ENCODE measurements around the gene FXYD4.

DNA sequence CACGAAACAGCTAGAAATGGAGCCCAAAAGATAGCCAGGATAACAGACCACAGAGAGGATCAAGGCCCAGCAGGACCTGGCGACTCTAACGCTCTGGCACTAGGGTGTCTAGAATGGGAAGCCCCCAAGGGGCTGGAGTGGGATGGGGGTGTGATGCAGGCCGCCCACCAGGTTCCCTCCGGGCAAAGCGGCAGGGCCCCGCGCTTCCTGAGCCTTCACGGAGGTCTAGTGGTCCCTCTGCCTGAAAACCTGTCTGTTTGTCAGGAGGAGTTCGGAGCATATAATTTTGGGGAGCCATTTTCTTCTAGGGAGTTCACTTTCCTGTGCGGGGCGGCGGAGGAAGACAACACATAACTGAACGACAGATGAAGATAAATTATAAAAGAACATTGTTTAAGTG lies 48.2 kb upstream of the FXYD4 start:
- no peak for TF ChIP-seq POLR2A (IDR thresholded peaks at IDR 0.05)
- TF ChIP-seq, protein P1, sequence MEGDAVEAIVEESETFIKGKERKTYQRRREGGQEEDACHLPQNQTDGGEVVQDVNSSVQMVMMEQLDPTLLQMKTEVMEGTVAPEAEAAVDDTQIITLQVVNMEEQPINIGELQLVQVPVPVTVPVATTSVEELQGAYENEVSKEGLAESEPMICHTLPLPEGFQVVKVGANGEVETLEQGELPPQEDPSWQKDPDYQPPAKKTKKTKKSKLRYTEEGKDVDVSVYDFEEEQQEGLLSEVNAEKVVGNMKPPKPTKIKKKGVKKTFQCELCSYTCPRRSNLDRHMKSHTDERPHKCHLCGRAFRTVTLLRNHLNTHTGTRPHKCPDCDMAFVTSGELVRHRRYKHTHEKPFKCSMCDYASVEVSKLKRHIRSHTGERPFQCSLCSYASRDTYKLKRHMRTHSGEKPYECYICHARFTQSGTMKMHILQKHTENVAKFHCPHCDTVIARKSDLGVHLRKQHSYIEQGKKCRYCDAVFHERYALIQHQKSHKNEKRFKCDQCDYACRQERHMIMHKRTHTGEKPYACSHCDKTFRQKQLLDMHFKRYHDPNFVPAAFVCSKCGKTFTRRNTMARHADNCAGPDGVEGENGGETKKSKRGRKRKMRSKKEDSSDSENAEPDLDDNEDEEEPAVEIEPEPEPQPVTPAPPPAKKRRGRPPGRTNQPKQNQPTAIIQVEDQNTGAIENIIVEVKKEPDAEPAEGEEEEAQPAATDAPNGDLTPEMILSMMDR (IDR thresholded peaks at IDR 0.05) = no peak
